Fibroblast of villous mesenchyme (primary cell): Measurements from ENCODE around the gene CLNK. TPM values are rescaled to one million over a fixed set of nuclear protein-coding genes. Genes with fewer than 3 reads are reported as not detected.

Source experiments
- DNase-seq: peaks from one replicate; pipeline ENCODE4 v3.0.0-alpha.2; 2010; ENCODE audit warnings: low read depth
- H3K4me3 ChIP-seq: 2 replicates; pipeline ENCODE4 v1.5.1; 2011; ENCODE audit warnings: low read depth, mild to moderate bottlenecking, low read length
- CTCF ChIP-seq: IDR thresholded peaks from 2 replicates; pipeline ENCODE4 v1.5.1; 2012; ENCODE audit warnings: low read depth, mild to moderate bottlenecking, low read length; ENCODE audit not compliant: insufficient read depth
- total RNA-seq: library from RNA; depleted of rRNA; stranded (reverse); fragments of >200 nt; gene quantifications from 2 replicates; pipeline ENCODE4 v1.2.3, GENCODE V29; 2012

Gene CLNK
- total RNA-seq, 1 donor, result not detected

GRCh38 chr4:10639664-10640063, 44.9 kb downstream of the CLNK start:
- H3K4me3 ChIP-seq, result no peak overlapping the region
- DNase-seq, result no peak
- no peak for TF ChIP-seq CTCF

DNA sequence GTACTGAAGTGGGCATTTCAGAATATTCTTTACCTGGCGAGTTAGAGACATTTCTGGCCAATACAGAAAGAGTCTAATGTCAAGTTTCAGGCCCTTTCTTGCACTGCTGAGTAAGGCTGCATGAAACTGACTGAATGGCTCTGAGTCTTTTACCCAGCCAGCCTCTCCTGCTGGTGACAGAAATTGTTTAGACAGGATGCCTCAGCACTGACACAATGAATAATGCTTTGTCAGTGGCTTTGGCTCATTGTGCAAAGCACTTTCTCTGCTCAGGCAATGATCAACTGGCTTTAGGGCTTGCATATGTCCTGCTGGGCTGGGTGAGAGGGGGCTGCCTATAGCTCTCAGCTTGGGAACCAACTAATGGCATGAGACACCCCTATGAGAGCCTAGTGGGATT, 45.5 kb downstream of the CLNK start:
- no peak for DNase-seq
- no peak overlapping the region for H3K4me3 ChIP-seq
- no peak for TF ChIP-seq CTCF

GRCh38 chr4:10635091-10635490, 49.5 kb downstream of the CLNK start:
- TF ChIP-seq CTCF, result no peak
- H3K4me3 ChIP-seq, result no peak overlapping the region
- no peak for DNase-seq

DNA sequence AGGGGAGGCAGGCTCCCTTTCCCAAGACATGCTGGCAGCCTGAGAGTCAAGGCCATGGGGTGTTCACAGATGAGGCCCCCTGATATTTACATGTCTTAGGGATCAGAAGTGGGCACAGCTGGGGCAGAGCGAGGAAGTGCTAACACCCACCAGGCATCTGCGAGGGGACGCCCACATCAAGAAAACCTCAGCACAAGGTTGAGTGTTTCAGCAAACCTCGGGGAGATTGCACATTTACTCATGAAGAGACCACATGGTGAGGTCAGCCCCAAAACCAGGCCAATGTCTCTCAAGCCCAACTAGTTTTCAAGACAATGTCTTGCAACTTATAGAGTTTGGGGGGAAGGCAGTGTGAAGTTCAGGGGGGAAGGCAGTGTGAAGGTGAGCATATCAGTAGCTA, 55.2 kb downstream of the CLNK start:
- DNase-seq, result no peak
- no peak overlapping the region for H3K4me3 ChIP-seq
- TF ChIP-seq CTCF, result no peak

- no peak overlapping the region for H3K4me3 ChIP-seq
- TF ChIP-seq CTCF, result no peak
- DNase-seq, result no peak
Measured at GRCh38 chr4:10625131-10625530, 59.4 kb downstream of the CLNK start.

DNA sequence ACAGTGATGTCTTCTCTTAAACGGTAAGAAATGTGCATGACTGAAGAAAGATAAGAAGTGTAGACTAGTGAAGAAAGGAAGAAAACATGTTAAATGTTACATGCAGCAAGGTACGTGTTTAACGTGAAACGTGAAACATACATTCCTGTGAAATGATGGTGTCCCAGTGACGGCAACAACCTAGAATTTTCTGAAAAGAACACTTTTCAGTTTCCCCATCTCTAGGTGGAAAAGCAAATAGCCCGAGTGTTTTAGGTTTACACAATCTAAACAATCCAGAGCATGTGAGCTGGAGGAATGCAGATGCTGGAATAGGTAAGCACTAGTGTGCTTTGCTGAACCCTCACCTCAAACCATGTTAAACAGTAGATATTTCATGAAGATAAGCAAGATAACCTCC, 60.7 kb downstream of the CLNK start:
- H3K4me3 ChIP-seq, result no peak overlapping the region
- no peak for DNase-seq
- no peak for TF ChIP-seq CTCF

DNA sequence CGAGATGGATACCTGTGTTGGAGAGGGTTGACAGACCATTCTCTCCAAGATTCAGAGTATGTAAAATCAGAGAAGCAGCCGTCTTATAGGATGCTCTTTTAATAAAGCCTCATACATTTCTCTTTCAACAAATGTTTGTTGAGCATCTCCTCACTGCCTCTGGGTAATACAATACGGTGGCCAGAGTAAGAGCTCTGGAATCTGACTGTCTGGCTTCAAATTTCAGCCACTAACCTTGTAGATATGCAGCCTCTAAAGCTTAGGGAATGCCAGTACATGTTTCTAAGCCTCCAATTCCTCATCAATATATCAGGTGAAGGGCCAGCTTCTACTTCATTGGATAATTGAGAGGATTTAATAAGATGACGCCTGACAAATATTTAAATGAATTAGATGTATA, 61.3 kb downstream of the CLNK start:
- H3K4me3 ChIP-seq, result no peak overlapping the region
- no peak for TF ChIP-seq CTCF
- no peak for DNase-seq
